ENCODE measurements around the gene CREBBP. TPM values are rescaled to one million over a fixed set of nuclear protein-coding genes. Genes with fewer than 3 reads are reported as not detected.

Gene CREBBP
- polyA plus RNA-seq, 1 of the 3 experiments (the other 2 are of a cell fraction), result 5.7 TPM

GRCh38 chr16:3836641-3837040 lies 43.9 kb downstream of the CREBBP start:
- Histone ChIP-seq H3K79me2 (ENCODE audit: insufficient read depth) (peaks cover 99% of the 10 kb centered on the region), H3K4me2 (no peak overlapping the region), H3K27me3 (ENCODE audit: insufficient read depth) (no peaks in the 10 kb centered on the region), H3K9ac (no peak overlapping the region), H3K36me3 (replicated peaks in 1 of 2; ENCODE audit: control insufficient read depth in 1 of 2, insufficient read depth in 2 of 2, low read length in 1 of 2) (peaks cover 2 to 29% of the 10 kb centered on the region in 2 experiments), H3K4me1 (ENCODE audit: control insufficient read depth in 1 of 2, insufficient read depth in 2 of 2, low read depth in 1 of 2, low read length in 1 of 2) (peaks cover 0 to 17% of the 10 kb centered on the region in 2 experiments; a peak in 1 of 4 replicates), H3K9me3 (0 out of 2 replicates have a peak, but pooled peaks cover 4% of the 10 kb centered on the region), H3K4me3 (ENCODE audit: low read depth in 2 of 2, low read length in 1 of 2) (no peak overlapping the region), H3K9me2 (no peaks in the 10 kb centered on the region), H3K27ac (ENCODE audit: low read depth in 2 of 2, low read length in 1 of 2) (no peak overlapping the region), H3F3A (replicated peaks; ENCODE audit: insufficient read depth) (peaks cover 12% of the 10 kb centered on the region), H4K20me1 (ENCODE audit: insufficient read depth) (peaks cover 93% of the 10 kb centered on the region), H2AFZ (ENCODE audit: low read depth) (no peak overlapping the region)
- POLR2A ChIA-PET, result interaction anchor here (1.4 kb wide), 1 partner anchor 13 kb away, joined by 3 read pairs; no protein-coding TSS in a partner anchor
- DNase-seq, result no peak
- CTCF ChIA-PET, result no interaction called here
- TF ChIP-seq PBX3 (IDR thresholded peaks at IDR 0.05) (no peak), CHD2 (IDR thresholded peaks at IDR 0.05; ENCODE audit: low read length, partially characterized antibody) (no peak), RFX5 (IDR thresholded peaks at IDR 0.05; ENCODE audit: low read length) (no peak), ZBTB33 (IDR thresholded peaks at IDR 0.05; ENCODE audit: borderline replicate concordance, low read depth) (no peak), EZH2phosphoT487 (IDR thresholded peaks at IDR 0.05; ENCODE audit: borderline replicate concordance, low read depth) (no peak), REST (IDR thresholded peaks at IDR 0.05; ENCODE audit: low read depth, low read length) (no peak), GATA2 (CRISPR knock-in tag; IDR thresholded peaks at IDR 0.05) (no peak), JUND (IDR thresholded peaks at IDR 0.05) (no peak), ELF1 (IDR thresholded peaks at IDR 0.05) (no peak), CTCF (IDR thresholded peaks at IDR 0.05) (no peak), POLR2AphosphoS5 (IDR thresholded peaks at IDR 0.05; ENCODE audit: low read depth, low read length) (no peak), GABPA (IDR thresholded peaks at IDR 0.05; ENCODE audit: low read depth) (no peak)
- 96% methylated on average over 4 of the region's 4 CpGs for WGBS (ENCODE audit: low lambda C conversion rate)
